ENCODE data around the gene ALDH1L1.

ALDH1L1 gene

GRCh38 chr3:126116526-126116925 lies 63.9 kb downstream of the ALDH1L1 start:
- no peak for DNase-seq

- DNase-seq, result no peak
Measured at GRCh38 chr3:126114443-126115386, 65.7 kb downstream of the ALDH1L1 start.

- DNase-seq, result no peak
Measured at GRCh38 chr3:126113733-126114442, 66.5 kb downstream of the ALDH1L1 start.

- DNase-seq, result no peak
Measured at GRCh38 chr3:126113238-126113555, 67.2 kb downstream of the ALDH1L1 start.

GRCh38 chr3:126112531-126113237 lies 67.7 kb downstream of the ALDH1L1 start:
- DNase-seq, result no peak

GRCh38 chr3:126111566-126112475 lies 68.6 kb downstream of the ALDH1L1 start:
- DNase-seq, result no peak

- DNase-seq, result no peak
Measured at GRCh38 chr3:126111126-126111551, 69.2 kb downstream of the ALDH1L1 start.

- DNase-seq, result no peak
Measured at GRCh38 chr3:126110431-126111125, 69.8 kb downstream of the ALDH1L1 start.

- DNase-seq, result no peak
Measured at GRCh38 chr3:126109880-126110235, 70.5 kb downstream of the ALDH1L1 start.

- DNase-seq, result no peak
Measured at GRCh38 chr3:126109146-126109879, 71.1 kb downstream of the ALDH1L1 start.

GRCh38 chr3:126108676-126109050 lies 71.7 kb downstream of the ALDH1L1 start:
- DNase-seq, result no peak

GRCh38 chr3:126107957-126108675 lies 72.3 kb downstream of the ALDH1L1 start:
- DNase-seq, result no peak

- DNase-seq, result no peak
Measured at GRCh38 chr3:126107203-126107939, 73.0 kb downstream of the ALDH1L1 start.

- DNase-seq, result no peak
Measured at GRCh38 chr3:126106336-126107202, 73.8 kb downstream of the ALDH1L1 start.

GRCh38 chr3:126105691-126106187 lies 74.6 kb downstream of the ALDH1L1 start:
- DNase-seq, result no peak

GRCh38 chr3:126104742-126105605 lies 75.4 kb downstream of the ALDH1L1 start:
- no peak for DNase-seq

- DNase-seq, result no peak
Measured at GRCh38 chr3:126104028-126104635, 76.3 kb downstream of the ALDH1L1 start.

All from DMS153 (cell line).